Skeletal muscle tissue (tissue), 4 donors: ENCODE data around the gene BAIAP3. TPM values are rescaled to one million over a fixed set of nuclear protein-coding genes. Genes with fewer than 3 reads are reported as not detected.
"Not testable (repeated sequence)": the region's sequence is repeated elsewhere in the genome, so short reads cannot be mapped to it uniquely, and the experiment has no call there.

Source experiments
- H3K27ac ChIP-seq: one replicate; pipeline ENCODE4 v1.7.0; 2013; ENCODE audit warnings: mild to moderate bottlenecking, low read depth, low read length, inconsistent platforms
- H3K27me3 ChIP-seq, 3 donors: one replicate each; pipeline ENCODE4 v1.7.0; 2013; ENCODE audit warnings: low read length in 3 of 3; ENCODE audit not compliant: control insufficient read depth in 3 of 3, insufficient read depth in 3 of 3
- H3K36me3 ChIP-seq, 3 donors: one replicate each; pipeline ENCODE4 v1.7.0; 2013; ENCODE audit warnings: low read length in 3 of 3; ENCODE audit not compliant: control insufficient read depth in 3 of 3, insufficient read depth in 3 of 3
- H3K4me1 ChIP-seq, 3 donors: one replicate each; pipeline ENCODE4 v1.7.0; 2013; ENCODE audit warnings: low read length in 3 of 3, mild to moderate bottlenecking in 3 of 3; ENCODE audit not compliant: control insufficient read depth in 3 of 3, insufficient read depth in 3 of 3
- H3K4me3 ChIP-seq, 3 donors: one replicate each; pipeline ENCODE4 v1.7.0; 2013; ENCODE audit warnings: low read length in 3 of 3
- H3K9ac ChIP-seq, 3 donors: one replicate each; pipeline ENCODE4 v1.7.0; 2013; ENCODE audit warnings: low read length in 3 of 3, mild to moderate bottlenecking in 3 of 3, moderate library complexity in 2 of 3, low read depth in 1 of 3
- H3K9me3 ChIP-seq, 3 donors: one replicate each; pipeline ENCODE4 v1.7.0; 2013; ENCODE audit warnings: low read length in 3 of 3; ENCODE audit not compliant: control insufficient read depth in 3 of 3
- total RNA-seq: library from RNA; depleted of rRNA; stranded (reverse); fragments of >200 nt; gene quantifications from one replicate; pipeline ENCODE4 v1.2.3, GENCODE V29; 2014
- donor health status: Osteomylitis.

The BAIAP3 gene
- total RNA-seq, 1 donor from 2014 or later, result 1.0 TPM

DNA sequence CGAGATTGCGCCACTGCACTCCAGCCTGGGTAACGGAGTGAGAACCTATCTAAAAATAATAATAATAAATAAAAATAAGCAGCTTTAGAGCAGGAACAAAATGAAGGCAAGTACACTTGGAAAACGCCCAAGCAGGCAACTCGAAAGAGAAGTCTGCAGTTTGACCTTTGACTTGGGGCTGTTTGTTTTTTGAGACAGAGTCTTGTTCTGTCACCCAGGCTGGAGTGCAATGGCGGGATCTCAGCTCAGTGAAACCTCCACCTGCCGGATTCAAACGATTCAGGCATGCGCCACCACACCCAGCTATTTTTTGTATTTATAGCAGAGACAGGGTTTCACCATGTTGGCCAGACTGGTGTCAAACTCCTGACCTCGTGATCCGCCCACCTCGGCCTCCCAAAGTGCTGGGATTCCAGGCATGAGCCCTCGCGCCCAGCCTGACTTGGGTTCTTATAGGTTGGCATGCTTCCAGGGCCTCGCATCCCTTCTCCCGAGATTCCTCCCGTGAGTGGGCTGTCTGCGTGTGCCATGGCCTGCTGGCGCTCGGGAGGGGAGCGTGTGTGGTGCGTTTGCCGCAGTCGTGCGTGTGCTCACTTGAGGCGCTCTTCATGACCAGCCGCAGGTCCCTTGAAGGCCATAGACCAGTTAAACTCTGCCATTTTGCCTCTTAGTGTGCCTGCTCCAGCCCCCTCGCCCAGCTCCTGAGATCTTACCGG, 42.4 kb upstream of the BAIAP3 start:
- H3K36me3 ChIP-seq, result no peaks in the 10 kb centered on the region
- H3K4me3 ChIP-seq, result no peak overlapping the region
- H3K4me1 ChIP-seq, result peaks cover 0 to 9% (median 7%) of the 10 kb centered on the region in 3 donors
- H3K27ac ChIP-seq, result no peak overlapping the region
- peaks cover 46 to 62% (median 61%) of the 10 kb centered on the region in 3 donors for H3K27me3 ChIP-seq
- H3K9ac ChIP-seq, result no peak overlapping the region
- no peaks in the 10 kb centered on the region for H3K9me3 ChIP-seq

DNA sequence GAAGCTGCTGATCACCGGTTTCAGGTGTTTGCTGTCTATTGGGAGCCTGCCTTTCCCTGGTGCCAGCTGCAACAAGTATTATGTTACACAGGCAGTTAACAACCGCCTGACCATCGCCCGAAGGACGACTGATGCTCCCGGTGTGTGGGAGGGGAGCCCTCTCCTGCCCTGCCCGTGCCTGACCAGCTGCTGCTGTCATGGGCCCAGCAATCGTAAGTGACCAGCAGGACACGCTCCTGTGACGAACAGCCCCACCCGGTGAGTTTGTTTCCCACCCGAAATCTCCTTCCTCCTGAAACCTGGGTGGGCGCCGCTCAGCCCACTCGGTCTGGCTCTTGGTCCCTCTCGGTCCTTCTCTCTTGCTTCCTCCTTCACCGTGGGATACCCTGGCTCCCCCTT, 41.9 kb upstream of the BAIAP3 start:
- no peak overlapping the region for H3K4me3 ChIP-seq
- peaks cover 0 to 9% (median 7%) of the 10 kb centered on the region in 3 donors for H3K4me1 ChIP-seq
- H3K9ac ChIP-seq, result no peak overlapping the region
- peaks cover 40 to 57% (median 55%) of the 10 kb centered on the region in 3 donors for H3K27me3 ChIP-seq
- H3K9me3 ChIP-seq, result no peaks in the 10 kb centered on the region
- H3K27ac ChIP-seq, result no peak overlapping the region
- no peaks in the 10 kb centered on the region for H3K36me3 ChIP-seq

DNA sequence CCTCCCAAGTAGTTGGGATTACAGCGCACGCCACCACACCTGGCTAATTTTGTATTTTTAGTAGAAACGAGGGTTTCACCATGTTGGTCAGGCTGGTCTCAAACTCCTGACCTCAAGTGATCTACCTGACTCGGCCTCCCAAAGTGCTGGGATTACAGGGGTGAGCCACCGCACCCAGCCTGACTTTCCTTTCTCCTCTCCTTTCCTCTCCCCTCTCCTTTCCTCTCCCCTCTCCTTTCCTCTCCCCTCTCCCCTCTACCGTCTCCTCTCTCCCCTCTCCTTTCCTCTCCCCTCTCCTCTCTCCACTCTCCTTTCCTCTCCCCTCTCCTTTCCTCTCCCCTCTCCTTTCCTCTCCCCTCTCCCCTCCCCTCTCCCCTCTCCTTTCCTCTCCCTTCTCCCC, 41.2 kb upstream of the BAIAP3 start:
- H3K36me3 ChIP-seq, H3K9me3 ChIP-seq, H3K27ac ChIP-seq, H3K4me3 ChIP-seq, H3K9ac ChIP-seq: not testable (repeated sequence)
- Histone ChIP-seq H3K27me3 (peaks cover 39 to 55% (median 51%) of the 10 kb centered on the region in 3 donors), H3K4me1 (peaks cover 0 to 16% (median 13%) of the 10 kb centered on the region in 3 donors)

DNA sequence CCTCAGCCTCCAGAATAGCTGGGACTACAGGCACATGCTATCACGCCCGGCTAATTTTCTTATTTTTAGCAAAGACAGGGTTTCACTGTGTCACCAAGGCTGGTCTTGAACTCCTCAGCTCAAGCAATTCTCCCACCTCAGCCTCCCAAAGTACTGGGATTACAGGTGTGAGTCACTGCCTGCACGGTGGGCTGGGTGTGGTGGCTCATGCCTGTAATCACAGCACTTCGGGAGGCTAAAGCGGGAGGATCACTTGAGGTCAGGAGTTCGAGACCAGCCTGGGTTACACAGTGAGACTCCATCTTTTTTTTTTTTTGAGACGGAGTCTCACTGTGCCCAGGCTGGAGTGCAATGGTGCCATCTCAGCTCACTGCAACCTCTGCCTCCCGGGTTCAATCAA, 40.6 kb upstream of the BAIAP3 start:
- Histone ChIP-seq H3K4me1 (peaks cover 2 to 20% (median 16%) of the 10 kb centered on the region in 3 donors), H3K27me3 (peaks cover 35 to 49% (median 45%) of the 10 kb centered on the region in 3 donors)
- not testable (repeated sequence) for H3K9ac ChIP-seq, H3K9me3 ChIP-seq, H3K36me3 ChIP-seq, H3K27ac ChIP-seq, H3K4me3 ChIP-seq

DNA sequence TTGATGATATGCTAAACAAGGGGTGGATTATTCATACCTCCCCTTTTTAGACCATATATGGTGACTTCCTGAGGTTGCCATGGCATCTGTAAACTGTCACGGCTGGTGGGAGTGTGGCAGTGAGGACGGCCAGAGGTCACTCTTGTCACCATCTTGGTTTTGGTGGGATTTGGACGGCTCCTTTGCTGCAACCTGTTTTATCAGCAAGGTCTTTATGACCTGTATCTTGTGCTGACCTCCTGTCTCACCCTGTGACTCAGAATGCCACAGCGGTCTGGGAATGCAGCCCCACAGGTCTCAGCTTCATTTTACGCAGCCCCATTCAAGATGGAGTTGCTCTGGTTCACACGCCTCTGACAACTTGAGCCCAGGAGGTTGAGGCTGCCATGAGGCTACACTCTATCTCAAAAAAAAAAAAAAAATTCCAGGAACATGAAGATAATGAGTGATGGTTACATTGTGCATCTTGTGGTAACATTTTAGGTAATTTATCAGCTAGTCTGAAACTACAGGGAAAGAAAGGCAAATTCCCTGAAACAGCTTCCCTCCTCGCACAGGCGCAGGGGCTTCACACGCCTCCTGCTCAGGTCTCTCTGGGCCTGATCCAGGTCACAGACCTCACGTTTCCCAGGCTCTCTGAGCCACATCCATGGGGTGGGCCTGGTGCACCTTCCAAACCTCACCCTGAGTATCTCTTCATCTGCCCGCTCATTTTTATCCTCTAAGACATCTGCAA, 39.4 kb upstream of the BAIAP3 start:
- H3K36me3 ChIP-seq, result no peaks in the 10 kb centered on the region
- no peaks in the 10 kb centered on the region for H3K9me3 ChIP-seq
- H3K27ac ChIP-seq, result no peak overlapping the region
- no peak overlapping the region for H3K9ac ChIP-seq
- H3K4me1 ChIP-seq, result peaks cover 2 to 20% (median 16%) of the 10 kb centered on the region in 3 donors
- no peak overlapping the region for H3K4me3 ChIP-seq
- H3K27me3 ChIP-seq, result peaks cover 29 to 42% (median 38%) of the 10 kb centered on the region in 3 donors

DNA sequence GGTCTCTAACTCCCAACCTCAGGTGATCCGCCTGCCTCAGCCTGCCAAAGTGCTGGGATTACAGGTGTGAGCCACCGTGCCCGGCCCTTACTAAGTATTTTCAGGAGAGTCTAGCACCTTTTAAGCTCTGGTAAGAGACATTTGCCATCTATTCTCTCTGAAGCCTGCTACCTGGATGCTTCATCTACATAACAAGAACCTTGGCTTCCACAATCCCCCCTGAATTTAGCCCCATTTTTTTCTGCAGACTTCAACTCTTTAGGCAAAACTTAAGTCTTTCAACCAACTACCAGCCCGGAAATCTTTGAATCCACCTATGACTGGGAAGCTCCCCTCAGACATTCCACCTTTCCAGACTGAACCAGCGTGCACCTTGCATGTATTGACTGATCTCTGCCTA, 38.0 kb upstream of the BAIAP3 start:
- H3K27me3 ChIP-seq, result peaks cover 29 to 43% (median 39%) of the 10 kb centered on the region in 3 donors
- no peaks in the 10 kb centered on the region for H3K9me3 ChIP-seq
- H3K9ac ChIP-seq, result no peak overlapping the region
- no peaks in the 10 kb centered on the region for H3K36me3 ChIP-seq
- H3K4me1 ChIP-seq, result peaks cover 2 to 20% (median 16%) of the 10 kb centered on the region in 3 donors
- no peak overlapping the region for H3K27ac ChIP-seq
- H3K4me3 ChIP-seq, result no peak overlapping the region

DNA sequence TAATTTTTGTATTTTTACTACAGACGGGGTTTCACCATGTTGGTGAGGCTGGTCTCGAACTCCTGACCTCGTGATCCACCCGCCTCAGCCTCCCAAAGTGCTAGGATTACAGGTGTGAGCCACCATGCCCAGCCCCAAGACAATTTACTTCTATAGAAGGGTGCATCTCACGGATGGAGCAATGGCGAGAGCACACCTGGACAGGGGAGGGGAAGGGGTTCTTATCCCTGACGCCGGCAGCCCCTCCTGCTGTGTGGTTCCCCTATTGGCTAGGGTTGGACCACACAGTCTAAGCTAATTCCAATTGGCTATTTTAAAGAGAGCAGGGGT, 36.8 kb upstream of the BAIAP3 start:
- not testable (repeated sequence) for H3K36me3 ChIP-seq, H3K4me3 ChIP-seq, H3K9me3 ChIP-seq
- Histone ChIP-seq H3K27me3 (peaks cover 36 to 46% (median 46%) of the 10 kb centered on the region in 3 donors), H3K27ac (peak overlapping the region; percentile 72), H3K4me1 (peaks cover 2 to 19% (median 15%) of the 10 kb centered on the region in 3 donors), H3K9ac (peak overlapping the region in 2 of 3 donors; percentile 50 to 60)

DNA sequence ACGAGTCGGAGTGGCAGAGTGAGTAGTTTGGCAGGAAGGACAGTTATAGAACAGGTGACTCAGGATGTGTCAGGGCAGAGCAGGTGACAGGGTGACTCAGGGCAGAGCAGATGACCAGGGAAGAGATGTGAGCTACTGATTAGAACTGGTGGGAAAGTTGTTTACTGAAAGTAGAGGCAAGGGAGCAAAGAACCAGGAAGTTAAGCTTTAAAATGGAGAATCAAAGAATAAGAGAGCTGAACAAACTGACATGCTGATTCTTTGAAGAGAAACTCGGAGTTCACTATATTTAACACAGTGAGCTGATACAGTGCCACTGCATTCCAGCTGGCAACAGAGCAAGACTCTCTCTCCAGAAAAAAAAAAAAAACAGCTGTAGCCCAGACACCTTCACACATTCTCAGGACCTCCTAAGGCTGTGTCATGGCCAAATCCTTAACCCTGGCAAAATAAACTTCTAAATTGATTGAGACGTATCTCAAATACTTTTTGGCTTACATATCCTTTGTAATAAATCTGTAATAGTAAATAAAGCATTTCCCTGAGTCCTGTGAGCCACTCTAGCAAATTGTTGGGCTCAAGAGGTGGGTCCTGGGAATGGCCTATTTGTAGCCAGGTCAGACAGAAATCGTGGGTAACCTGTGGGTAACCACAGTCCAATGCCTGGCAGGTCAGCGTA, 36.3 kb upstream of the BAIAP3 start:
- H3K27me3 ChIP-seq, result peaks cover 39 to 44% (median 44%) of the 10 kb centered on the region in 3 donors

DNA sequence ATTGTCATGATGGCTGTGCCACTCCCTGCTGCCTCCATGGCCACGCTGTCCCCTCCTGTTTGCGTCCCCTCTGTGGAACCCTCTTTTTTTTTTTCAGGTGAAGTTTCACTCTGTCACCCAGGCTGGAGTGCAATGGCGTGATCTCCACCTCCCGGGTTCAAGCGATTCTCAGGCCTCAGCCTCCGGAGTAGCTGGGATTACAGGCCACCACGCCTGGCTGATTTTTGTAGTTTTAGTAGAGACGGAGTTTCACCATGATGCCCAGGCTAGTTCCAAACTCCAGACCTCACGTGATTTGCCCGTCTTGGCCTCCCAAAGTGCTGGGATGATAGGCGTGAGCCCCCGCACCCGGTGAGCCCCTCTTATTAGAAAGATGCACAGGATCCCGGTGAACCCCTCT, 35.0 kb upstream of the BAIAP3 start:
- H3K36me3 ChIP-seq, result no peaks in the 10 kb centered on the region
- no peak overlapping the region for H3K4me3 ChIP-seq
- peaks cover 2 to 17% (median 13%) of the 10 kb centered on the region in 3 donors for H3K4me1 ChIP-seq
- no peak overlapping the region for H3K9ac ChIP-seq
- no peaks in the 10 kb centered on the region for H3K9me3 ChIP-seq
- peaks cover 40 to 51% (median 44%) of the 10 kb centered on the region in 3 donors for H3K27me3 ChIP-seq
- no peak overlapping the region for H3K27ac ChIP-seq

More for the DNA sequence above, 36.3 kb upstream of the BAIAP3 start:
- Histone ChIP-seq H3K27ac (peak overlapping the region; percentile 72), H3K9me3 (no peaks in the 10 kb centered on the region), H3K4me3 (no peak overlapping the region), H3K36me3 (no peaks in the 10 kb centered on the region), H3K9ac (peak overlapping the region in 2 of 3 donors; percentile 50 to 60), H3K4me1 (peaks cover 2 to 17% (median 13%) of the 10 kb centered on the region in 3 donors)
